Hepatocyte (in vitro differentiated cells): ENCODE results near the gene SRBD1.

Experiments
- EZH2 ChIP-seq: fragments of 200-600 bp; sonication (generic); IDR thresholded peaks from 2 replicates; pipeline ENCODE4 v1.6.1; 2016; ENCODE audit warnings: antibody characterized with exemption, mild to moderate bottlenecking, borderline replicate concordance
- EZH2phosphoT487 ChIP-seq: fragments of 200-600 bp; sonication (generic); IDR thresholded peaks from one replicate; pipeline ENCODE4 v1.6.1; 2018; ENCODE audit warnings: antibody characterized with exemption, mild to moderate bottlenecking, low read depth, moderate library complexity; ENCODE audit not compliant: unreplicated experiment, severe bottlenecking
- TF ChIP-seq, protein P1 (sequence below): fragments of 200-600 bp; sonication (generic); IDR thresholded peaks from 2 replicates; pipeline ENCODE4 v1.5.1; 2016; ENCODE audit warnings: antibody characterized with exemption, mild to moderate bottlenecking; ENCODE audit not compliant: poor library complexity

- TF ChIP-seq EZH2 (no peak), EZH2phosphoT487 (no peak)
- TF ChIP-seq, protein P1, sequence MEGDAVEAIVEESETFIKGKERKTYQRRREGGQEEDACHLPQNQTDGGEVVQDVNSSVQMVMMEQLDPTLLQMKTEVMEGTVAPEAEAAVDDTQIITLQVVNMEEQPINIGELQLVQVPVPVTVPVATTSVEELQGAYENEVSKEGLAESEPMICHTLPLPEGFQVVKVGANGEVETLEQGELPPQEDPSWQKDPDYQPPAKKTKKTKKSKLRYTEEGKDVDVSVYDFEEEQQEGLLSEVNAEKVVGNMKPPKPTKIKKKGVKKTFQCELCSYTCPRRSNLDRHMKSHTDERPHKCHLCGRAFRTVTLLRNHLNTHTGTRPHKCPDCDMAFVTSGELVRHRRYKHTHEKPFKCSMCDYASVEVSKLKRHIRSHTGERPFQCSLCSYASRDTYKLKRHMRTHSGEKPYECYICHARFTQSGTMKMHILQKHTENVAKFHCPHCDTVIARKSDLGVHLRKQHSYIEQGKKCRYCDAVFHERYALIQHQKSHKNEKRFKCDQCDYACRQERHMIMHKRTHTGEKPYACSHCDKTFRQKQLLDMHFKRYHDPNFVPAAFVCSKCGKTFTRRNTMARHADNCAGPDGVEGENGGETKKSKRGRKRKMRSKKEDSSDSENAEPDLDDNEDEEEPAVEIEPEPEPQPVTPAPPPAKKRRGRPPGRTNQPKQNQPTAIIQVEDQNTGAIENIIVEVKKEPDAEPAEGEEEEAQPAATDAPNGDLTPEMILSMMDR = peak; percentile 95
These were observed 32.8 kb upstream of the SRBD1 start for GRCh38 chr2:45643543-45644542.
